HEK293 (cell line): ENCODE data around the gene TIAM2.
A peak's percentile ranks its signal among the peaks of the same experiment; 100 is the strongest.

Experiments
- CTCF ChIP-seq: fragments of 450-650 bp; formaldehyde crosslinking; IDR thresholded peaks from 2 replicates; pipeline ENCODE4 v1.5.1; 2016; ENCODE audit warnings: missing biosample characterization, missing genetic modification characterization
- HOXD13 ChIP-seq: sonication (generic); formaldehyde crosslinking; IDR thresholded peaks from 2 replicates; pipeline ENCODE4 v1.8.0; 2022; ENCODE audit warnings: missing genetic modification reagents, borderline replicate concordance
- KLF16 ChIP-seq: fragments of 450-650 bp; formaldehyde crosslinking; IDR thresholded peaks from 2 replicates; pipeline ENCODE4 v1.5.1; 2017; ENCODE audit warnings: missing biosample characterization, missing genetic modification characterization
- SALL2 ChIP-seq: fragments of 450-650 bp; formaldehyde crosslinking; IDR thresholded peaks from 2 replicates; pipeline ENCODE4 v1.5.0; 2017; ENCODE audit warnings: missing biosample characterization, mild to moderate bottlenecking, missing genetic modification characterization, borderline replicate concordance
- SP2 ChIP-seq: fragments of 450-650 bp; formaldehyde crosslinking; IDR thresholded peaks from 2 replicates; pipeline ENCODE4 v1.5.1; 2016; ENCODE audit warnings: missing biosample characterization, missing genetic modification characterization
- ZBTB48 ChIP-seq: fragments of 450-650 bp; formaldehyde crosslinking; IDR thresholded peaks from 2 replicates; pipeline ENCODE4 v1.5.1; 2016; ENCODE audit warnings: missing biosample characterization, missing genetic modification characterization
- ZEB2 ChIP-seq: fragments of 450-650 bp; formaldehyde crosslinking; IDR thresholded peaks from 2 replicates; pipeline ENCODE4 v1.5.1; 2016; ENCODE audit warnings: missing biosample characterization, missing genetic modification characterization
- ZNF121 ChIP-seq: fragments of 450-650 bp; formaldehyde crosslinking; IDR thresholded peaks from 2 replicates; pipeline ENCODE4 v1.5.1; 2016; ENCODE audit warnings: missing biosample characterization, missing genetic modification characterization
- ZNF148 ChIP-seq: fragments of 450-650 bp; formaldehyde crosslinking; IDR thresholded peaks from 2 replicates; pipeline ENCODE4 v1.5.0; 2017; ENCODE audit warnings: missing biosample characterization, missing genetic modification characterization, borderline replicate concordance
- ZNF155 ChIP-seq: fragments of 450-650 bp; formaldehyde crosslinking; IDR thresholded peaks from 2 replicates; pipeline ENCODE4 v1.5.1; 2016; ENCODE audit warnings: missing biosample characterization, missing genetic modification characterization
- ZNF354C ChIP-seq: fragments of 450-650 bp; formaldehyde crosslinking; IDR thresholded peaks from 2 replicates; pipeline ENCODE4 v1.5.1; 2016; ENCODE audit warnings: missing biosample characterization, missing genetic modification characterization, low read depth, borderline replicate concordance

DNA sequence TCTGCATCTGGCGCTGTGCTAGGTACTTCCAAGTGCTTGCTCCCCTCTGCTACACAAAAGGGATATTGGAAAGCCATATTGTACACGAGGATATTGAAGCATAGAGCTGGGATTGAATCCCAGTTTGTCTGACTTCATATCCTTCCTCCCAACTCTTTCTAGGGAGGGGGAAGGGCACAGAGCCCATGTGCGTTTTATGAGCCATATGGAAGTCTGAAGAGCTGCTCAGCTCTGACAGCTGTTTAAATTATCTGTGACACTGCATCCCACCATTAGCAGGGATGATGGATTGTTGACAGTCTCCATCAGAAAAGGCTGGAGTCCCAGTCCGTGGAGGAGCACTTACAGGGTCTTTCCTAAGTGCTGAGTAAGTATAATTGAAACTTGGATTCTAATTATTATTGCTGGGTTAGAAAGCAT, 18.4 kb downstream of the TIAM2 start:
- 0 out of 2 replicates have a peak, but pooled peaks have one; percentile 12 for TF ChIP-seq SP2 (tag by site-specific recombination)
- no peak for TF ChIP-seq SALL2 (tag by site-specific recombination)
- no peak for TF ChIP-seq ZBTB48 (tag by site-specific recombination)
- TF ChIP-seq ZNF121 (tag by site-specific recombination), result no peak
- TF ChIP-seq ZNF354C (tag by site-specific recombination), result no peak
- peak; percentile 87 for TF ChIP-seq ZEB2 (tag by site-specific recombination)
- no peak for TF ChIP-seq CTCF
- no peak for TF ChIP-seq ZNF148 (tag by site-specific recombination)
- TF ChIP-seq HOXD13 (CRISPR knock-in tag), result no peak; the same call in 1 of the 2 replicates
- TF ChIP-seq ZNF155, result no peak
- TF ChIP-seq KLF16, result no peak
